ENCODE results near the gene ST6GALNAC2. TPM values are rescaled to one million over a fixed set of nuclear protein-coding genes. Genes with fewer than 3 reads are reported as not detected.

ST6GALNAC2 gene
- total and polyA plus RNA-seq, 10 of the 15 experiments (the other 5 are each of a cell fraction or from before 2014, with no cell fraction given) = 0.08 to 0.41 (median 0.23) TPM; not detected in 6

DNA sequence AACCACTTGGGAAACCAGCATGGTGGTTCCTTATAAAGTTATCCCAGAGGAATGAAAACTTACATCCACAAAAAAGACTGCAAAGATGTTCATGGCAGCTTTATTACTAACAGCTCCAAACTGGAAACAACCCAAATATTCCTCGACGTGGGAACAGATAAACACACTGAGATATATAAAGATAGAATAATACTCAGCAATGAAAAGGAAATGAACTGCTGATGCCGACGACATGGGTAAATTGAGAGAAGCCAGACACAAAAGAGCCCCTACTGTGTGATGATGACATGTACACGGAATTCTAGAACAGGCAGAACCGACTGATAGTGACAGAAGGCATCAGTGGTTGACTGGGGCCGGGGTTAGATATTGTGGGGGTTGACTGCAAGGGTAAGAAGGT lies 36.1 kb downstream of the ST6GALNAC2 start:
- Histone ChIP-seq H4K20me1 (ENCODE audit: control insufficient read depth, insufficient read depth) (no peaks in the 10 kb centered on the region), H3K4me2 (ENCODE audit: control insufficient read depth, insufficient read depth) (no peak overlapping the region; the same call in 1 of the 2 replicates), H3K4me1 (ENCODE audit: control insufficient read depth, insufficient read depth, low read length) (no peaks in the 10 kb centered on the region; the same call in 1 of the 2 replicates), H3K27me3 (replicated peaks in 1 of 2; ENCODE audit: control insufficient read depth in 2 of 2, insufficient read depth in 2 of 2, low read length in 1 of 2) (no peaks in the 10 kb centered on the region), H3K79me2 (ENCODE audit: control insufficient read depth, insufficient read depth, low read length) (no peaks in the 10 kb centered on the region), H2AFZ (ENCODE audit: control insufficient read depth, low read depth, low read length) (no peak overlapping the region), H3K9ac (ENCODE audit: control insufficient read depth, insufficient read depth, low read length) (no peak overlapping the region), H3K36me3 (ENCODE audit: control insufficient read depth in 2 of 2, insufficient read depth in 2 of 2, low read length in 1 of 2) (no peaks in the 10 kb centered on the region; a peak in 1 of 4 replicates), H3K9me3 (replicated peaks; ENCODE audit: control insufficient read depth, insufficient read depth, low read length) (no peaks in the 10 kb centered on the region), H3K4me3 (no peak overlapping the region), H3K27ac (ENCODE audit: control insufficient read depth, insufficient read depth) (no peak overlapping the region)
- 61% methylated on average over 7 of the region's 7 CpGs for WGBS (ENCODE audit: insufficient coverage, insufficient replicate concordance, low lambda C conversion rate, missing lambda C conversion rate)
- FAIRE-seq = no peak
- POLR2A ChIA-PET = interaction anchor here (1.0 kb wide), 1 partner anchor 10 kb away, joined by 3 read pairs; no protein-coding TSS in a partner anchor
- BruUV-seq (replicated peaks) = no TSS peak
- no peak for ATAC-seq
- SMC1A ChIA-PET (ENCODE audit: uncharacterized antibody, unreplicated experiment) = interaction anchor here (1.2 to 3.9 kb wide), 5 partner anchors 8 to 61 kb away, joined by 3 to 16 read pairs (median 4); no protein-coding TSS in a partner anchor
- CTCF ChIA-PET = interaction anchor here (1.0 to 2.4 kb wide), 7 partner anchors 13 to 132 kb away, joined by 3 to 19 read pairs (median 4); no protein-coding TSS in a partner anchor
- in situ Hi-C loops (cut with MboI) (no loop called here), intact Hi-C loops (cut with micrococcal nuclease; ENCODE audit: unreplicated experiment) (no loop called here)
- RAD21 ChIA-PET (ENCODE audit: unreplicated experiment) = interaction anchor here (1.0 to 2.5 kb wide), 4 partner anchors 9 to 25 kb away, joined by 3 to 15 read pairs (median 3); no protein-coding TSS in a partner anchor
- DNase-seq (ENCODE audit: low read depth, low spot score) = no peak
- TF ChIP-seq RB1 (IDR thresholded peaks at IDR 0.05; ENCODE audit: borderline replicate concordance) (no peak), JUND (IDR thresholded peaks at IDR 0.05; ENCODE audit: low read depth, low read length) (no peak), GATAD2B (conservative IDR thresholded peaks at IDR 0.05; ENCODE audit: low read depth) (no peak), IKZF1 (conservative IDR thresholded peaks at IDR 0.05) (no peak), SUPT20H (IDR thresholded peaks at IDR 0.05; ENCODE audit: borderline replicate concordance, control insufficient read depth, low read depth, low read length) (no peak), SPI1 (IDR thresholded peaks at IDR 0.05; ENCODE audit: borderline replicate concordance, insufficient read depth, low read depth, low read length) (no peak), NFYA (IDR thresholded peaks at IDR 0.05; ENCODE audit: borderline replicate concordance, low read depth, low read length) (no peak), SMARCA5 (IDR thresholded peaks at IDR 0.05) (no peak), ZZZ3 (IDR thresholded peaks at IDR 0.05; ENCODE audit: control insufficient read depth, insufficient read length, low read depth) (no peak), PAX5 (IDR thresholded peaks at IDR 0.05; ENCODE audit: borderline replicate concordance, low read depth, low read length) (no peak), KDM1A (IDR thresholded peaks at IDR 0.05; ENCODE audit: borderline replicate concordance) (no peak)
- TF ChIP-seq, protein P1, sequence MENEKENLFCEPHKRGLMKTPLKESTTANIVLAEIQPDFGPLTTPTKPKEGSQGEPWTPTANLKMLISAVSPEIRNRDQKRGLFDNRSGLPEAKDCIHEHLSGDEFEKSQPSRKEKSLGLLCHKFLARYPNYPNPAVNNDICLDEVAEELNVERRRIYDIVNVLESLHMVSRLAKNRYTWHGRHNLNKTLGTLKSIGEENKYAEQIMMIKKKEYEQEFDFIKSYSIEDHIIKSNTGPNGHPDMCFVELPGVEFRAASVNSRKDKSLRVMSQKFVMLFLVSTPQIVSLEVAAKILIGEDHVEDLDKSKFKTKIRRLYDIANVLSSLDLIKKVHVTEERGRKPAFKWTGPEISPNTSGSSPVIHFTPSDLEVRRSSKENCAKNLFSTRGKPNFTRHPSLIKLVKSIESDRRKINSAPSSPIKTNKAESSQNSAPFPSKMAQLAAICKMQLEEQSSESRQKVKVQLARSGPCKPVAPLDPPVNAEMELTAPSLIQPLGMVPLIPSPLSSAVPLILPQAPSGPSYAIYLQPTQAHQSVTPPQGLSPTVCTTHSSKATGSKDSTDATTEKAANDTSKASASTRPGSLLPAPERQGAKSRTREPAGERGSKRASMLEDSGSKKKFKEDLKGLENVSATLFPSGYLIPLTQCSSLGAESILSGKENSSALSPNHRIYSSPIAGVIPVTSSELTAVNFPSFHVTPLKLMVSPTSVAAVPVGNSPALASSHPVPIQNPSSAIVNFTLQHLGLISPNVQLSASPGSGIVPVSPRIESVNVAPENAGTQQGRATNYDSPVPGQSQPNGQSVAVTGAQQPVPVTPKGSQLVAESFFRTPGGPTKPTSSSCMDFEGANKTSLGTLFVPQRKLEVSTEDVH (IDR thresholded peaks at IDR 0.05; ENCODE audit: low read depth, partially characterized antibody) = no peak
- TF ChIP-seq, protein P2, sequence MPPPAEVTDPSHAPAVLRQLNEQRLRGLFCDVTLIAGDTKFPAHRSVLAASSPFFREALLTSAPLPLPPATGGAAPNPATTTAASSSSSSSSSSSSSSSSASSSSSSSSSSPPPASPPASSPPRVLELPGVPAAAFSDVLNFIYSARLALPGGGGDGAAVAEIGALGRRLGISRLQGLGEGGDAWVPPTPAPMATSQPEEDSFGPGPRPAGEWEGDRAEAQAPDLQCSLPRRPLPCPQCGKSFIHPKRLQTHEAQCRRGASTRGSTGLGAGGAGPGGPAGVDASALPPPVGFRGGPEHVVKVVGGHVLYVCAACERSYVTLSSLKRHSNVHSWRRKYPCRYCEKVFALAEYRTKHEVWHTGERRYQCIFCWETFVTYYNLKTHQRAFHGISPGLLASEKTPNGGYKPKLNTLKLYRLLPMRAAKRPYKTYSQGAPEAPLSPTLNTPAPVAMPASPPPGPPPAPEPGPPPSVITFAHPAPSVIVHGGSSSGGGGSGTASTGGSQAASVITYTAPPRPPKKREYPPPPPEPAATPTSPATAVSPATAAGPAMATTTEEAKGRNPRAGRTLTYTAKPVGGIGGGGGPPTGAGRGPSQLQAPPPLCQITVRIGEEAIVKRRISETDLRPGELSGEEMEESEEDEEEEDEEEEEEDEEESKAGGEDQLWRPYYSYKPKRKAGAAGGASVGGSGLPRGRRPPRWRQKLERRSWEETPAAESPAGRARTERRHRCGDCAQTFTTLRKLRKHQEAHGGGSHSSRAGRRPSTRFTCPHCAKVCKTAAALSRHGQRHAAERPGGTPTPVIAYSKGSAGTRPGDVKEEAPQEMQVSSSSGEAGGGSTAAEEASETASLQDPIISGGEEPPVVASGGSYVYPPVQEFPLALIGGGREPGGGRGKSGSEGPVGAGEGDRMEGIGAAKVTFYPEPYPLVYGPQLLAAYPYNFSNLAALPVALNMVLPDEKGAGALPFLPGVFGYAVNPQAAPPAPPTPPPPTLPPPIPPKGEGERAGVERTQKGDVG (CRISPR knock-in tag; IDR thresholded peaks at IDR 0.05) = no peak

Data from GM12878 (cell line).